ENCODE results near the gene IGFL1. TPM values are rescaled to one million over a fixed set of nuclear protein-coding genes. Genes with fewer than 3 reads are reported as not detected.
"Not testable (repeated sequence)": the region's sequence is repeated elsewhere in the genome, so short reads cannot be mapped to it uniquely, and the experiment has no call there.

Gene IGFL1
- total RNA-seq, 1 donor from 2014 or later = not detected

- FAIRE-seq = no peak
These were observed 27.9 kb upstream of the IGFL1 start for GRCh38 chr19:46201454-46202310.

GRCh38 chr19:46202426-46202825 is 27.1 kb upstream of the IGFL1 start:
- FAIRE-seq (no peak), DNase-seq (ENCODE audit: low spot score in 2 of 2) (no peak)

More at GRCh38 chr19:46201454-46202310, 27.9 kb upstream of the IGFL1 start:
- DNase-seq (ENCODE audit: low spot score in 2 of 2) = no peak

- FAIRE-seq = no peak
- no peak for DNase-seq (ENCODE audit: low spot score in 2 of 2)
These were observed 26.4 kb upstream of the IGFL1 start for GRCh38 chr19:46202872-46203860.

- DNase-seq (ENCODE audit: low spot score in 2 of 2) (no peak), FAIRE-seq (no peak)
These were observed 25.5 kb upstream of the IGFL1 start for GRCh38 chr19:46204008-46204407.

GRCh38 chr19:46205183-46205984 is 24.2 kb upstream of the IGFL1 start:
- FAIRE-seq (no peak), DNase-seq (ENCODE audit: low spot score in 2 of 2) (no peak)

GRCh38 chr19:46206176-46206575 is 23.4 kb upstream of the IGFL1 start:
- no peak for FAIRE-seq
- no peak for DNase-seq (ENCODE audit: low spot score in 2 of 2)

GRCh38 chr19:46206682-46207081 is 22.9 kb upstream of the IGFL1 start:
- no peak for FAIRE-seq

GRCh38 chr19:46207858-46208257 is 21.7 kb upstream of the IGFL1 start:
- not testable (repeated sequence) for FAIRE-seq; DNase-seq (ENCODE audit: low spot score in 2 of 2)

More at GRCh38 chr19:46206682-46207081, 22.9 kb upstream of the IGFL1 start:
- DNase-seq (ENCODE audit: low spot score in 2 of 2) = no peak

GRCh38 chr19:46209051-46209450 is 20.5 kb upstream of the IGFL1 start:
- FAIRE-seq (no peak), DNase-seq (ENCODE audit: low spot score in 2 of 2) (no peak)

- DNase-seq (ENCODE audit: low spot score in 2 of 2) (no peak), FAIRE-seq (no peak)
These were observed 20.1 kb upstream of the IGFL1 start for GRCh38 chr19:46209472-46209871.

- DNase-seq (ENCODE audit: low spot score in 2 of 2) (no peak), FAIRE-seq (no peak)
These were observed 18.9 kb upstream of the IGFL1 start for GRCh38 chr19:46210669-46211068.

GRCh38 chr19:46211201-46211881 is 18.2 kb upstream of the IGFL1 start:
- no peak for DNase-seq (ENCODE audit: low spot score in 2 of 2)
- FAIRE-seq = no peak

GRCh38 chr19:46212592-46212991 is 16.9 kb upstream of the IGFL1 start:
- FAIRE-seq; DNase-seq (ENCODE audit: low spot score in 2 of 2): not testable (repeated sequence)

- no peak for FAIRE-seq
- DNase-seq (ENCODE audit: low spot score in 2 of 2) = no peak
These were observed 16.4 kb upstream of the IGFL1 start for GRCh38 chr19:46213156-46213555.

GRCh38 chr19:46213806-46214205 is 15.7 kb upstream of the IGFL1 start:
- FAIRE-seq = no peak
- DNase-seq (ENCODE audit: low spot score in 2 of 2) = no peak

- DNase-seq (ENCODE audit: low spot score in 2 of 2) (no peak), FAIRE-seq (no peak)
These were observed 12.9 kb upstream of the IGFL1 start for GRCh38 chr19:46216612-46217011.

- FAIRE-seq (no peak), DNase-seq (ENCODE audit: low spot score in 2 of 2) (no peak)
These were observed 12.1 kb upstream of the IGFL1 start for GRCh38 chr19:46217476-46217875.

GRCh38 chr19:46218160-46218559 is 11.4 kb upstream of the IGFL1 start:
- DNase-seq (ENCODE audit: low spot score in 2 of 2) (no peak), FAIRE-seq (no peak)

- DNase-seq (ENCODE audit: low spot score in 2 of 2) = no peak
- FAIRE-seq = no peak
These were observed 9.4 kb upstream of the IGFL1 start for GRCh38 chr19:46220038-46220615.
